Stimulated activated CD4-positive, alpha-beta T cell treated with anti-CD3 and anti-CD28 coated beads, Interleukin-12 subunit alpha, Interleukin-12 subunit beta, amount 100 ng/mL, for 4 hours (primary cell): ENCODE measurements around the gene DYRK1A.
"Not testable (repeated sequence)": the region's sequence is repeated elsewhere in the genome, so short reads cannot be mapped to it uniquely, and the experiment has no call there.

Experiments used
- DNase-seq: peaks from one replicate; pipeline ENCODE4 v3.0.0-alpha.2; 2020

The DYRK1A gene

DNA sequence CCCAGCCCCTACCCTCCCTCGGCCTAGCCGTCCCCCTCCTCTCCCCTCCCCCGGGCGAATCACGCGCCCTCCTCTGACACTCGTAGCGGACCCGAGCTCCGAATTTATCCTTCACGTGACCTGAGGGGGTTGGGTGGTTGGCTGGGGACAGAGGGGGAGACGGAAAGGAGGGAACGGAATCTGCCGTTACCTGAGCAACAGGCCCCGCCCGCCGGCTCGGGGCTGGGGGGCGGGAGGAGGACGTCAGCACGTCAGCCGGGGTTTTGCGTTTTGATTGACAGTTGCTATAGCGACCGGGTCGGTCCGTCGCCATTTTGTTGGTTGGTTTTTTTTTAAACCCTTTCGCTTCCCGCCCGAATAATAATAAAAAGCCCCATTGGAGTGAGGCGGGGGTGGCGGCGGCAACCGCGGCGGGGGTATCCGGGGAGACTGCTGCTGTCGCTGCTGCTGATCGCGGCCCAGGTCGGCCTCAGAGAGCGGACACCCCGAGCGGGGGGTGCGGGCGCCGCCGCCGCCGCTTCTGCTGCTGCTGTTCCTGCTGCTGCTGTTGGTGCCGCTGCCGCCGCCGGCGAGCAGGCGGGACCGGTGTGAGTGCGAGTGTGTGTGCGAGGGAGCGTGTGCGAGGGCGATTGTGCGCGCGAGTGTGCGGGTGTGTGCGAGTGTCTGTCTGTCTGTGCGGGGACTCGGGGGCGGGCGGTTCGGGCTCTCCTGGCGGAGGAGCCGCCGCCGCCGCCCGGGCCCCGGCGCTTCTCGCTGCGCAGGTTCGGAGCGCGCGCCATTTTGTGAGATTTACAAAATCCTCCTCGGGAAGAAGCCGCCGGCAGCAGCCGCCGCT is at the start of gene DYRK1A:
Gene DYRK1A (plus strand): TSS at position 292 of the 835 bp plus-strand sequence. CDS start 53,602 bp downstream, outside the sequence.
- DNase-seq = peak; percentile 97

DNA sequence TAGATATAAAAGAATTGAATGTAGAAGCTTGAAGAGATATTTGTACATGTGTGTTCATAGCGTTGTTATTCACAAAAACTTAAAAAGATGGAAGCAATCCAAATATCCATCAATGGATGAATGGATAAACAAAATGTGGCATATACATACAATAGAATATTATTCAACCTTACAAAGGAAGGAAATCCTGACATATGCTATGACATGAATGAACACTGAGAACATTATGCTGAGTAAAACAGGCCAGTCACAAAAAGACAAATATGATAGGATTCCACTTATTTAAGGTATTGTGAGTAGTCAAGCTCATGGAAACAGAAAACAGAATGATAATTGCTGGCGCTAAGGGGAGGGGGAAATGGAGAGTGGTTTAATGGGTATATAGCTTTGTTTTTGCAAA is 47.0 kb upstream of the DYRK1A start:
- no peak for DNase-seq

DNA sequence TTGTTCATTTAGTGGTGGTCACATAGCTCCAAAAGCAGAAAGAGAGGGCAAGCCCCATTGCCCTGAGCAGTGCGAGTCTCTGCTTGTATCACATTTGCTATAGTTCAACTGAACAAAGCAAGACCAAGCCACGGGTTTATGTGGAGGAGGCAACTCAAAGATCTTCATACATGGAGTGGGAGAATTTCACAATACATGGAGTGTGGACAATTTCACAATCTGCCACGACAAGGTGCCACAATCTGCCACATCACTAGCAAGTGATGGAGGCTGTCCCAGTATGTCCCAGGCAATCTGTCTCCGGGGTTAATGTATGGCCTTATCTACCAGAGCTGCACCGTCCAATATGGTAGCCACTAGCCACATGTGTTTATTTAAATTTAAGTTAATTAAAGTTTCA is 44.5 kb upstream of the DYRK1A start:
- DNase-seq = no peak

DNA sequence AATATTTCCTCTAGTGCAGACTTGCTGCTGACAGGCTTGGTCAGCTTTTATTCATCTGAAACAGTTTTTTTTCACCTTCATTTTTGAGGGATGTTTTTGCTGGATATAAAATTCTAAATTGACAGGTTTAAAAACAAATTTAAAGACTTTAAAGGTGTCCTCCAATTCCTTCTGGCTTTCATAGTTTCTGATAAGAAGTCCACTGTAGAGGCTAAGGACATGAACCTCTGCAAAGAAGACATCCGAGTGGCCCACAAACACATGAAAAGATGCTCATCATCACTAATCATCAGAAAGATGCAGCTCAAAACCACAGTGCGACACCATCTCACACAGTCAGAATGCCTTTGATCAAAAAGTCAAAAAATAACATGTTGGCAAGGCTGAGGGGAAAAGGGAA is 42.0 kb upstream of the DYRK1A start:
- no peak for DNase-seq

DNA sequence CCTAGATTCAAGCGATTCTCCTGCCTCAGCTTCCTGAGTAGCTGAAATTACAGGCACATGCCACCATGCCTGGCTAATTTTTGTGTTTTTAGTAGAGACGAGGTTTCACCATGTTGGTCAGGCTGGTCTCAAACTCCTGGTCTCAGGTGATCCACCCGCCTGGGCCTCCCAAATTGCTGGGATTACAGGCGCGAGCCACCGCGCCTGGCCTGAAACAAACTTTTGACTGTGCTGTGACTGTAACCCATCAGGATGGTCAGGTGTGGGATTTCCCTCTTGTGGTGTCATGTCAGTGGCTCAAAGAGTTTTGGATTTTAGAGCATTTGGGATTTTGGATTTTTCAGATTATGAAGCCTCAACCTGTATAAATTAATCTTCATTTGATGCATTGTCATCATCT is 38.4 kb upstream of the DYRK1A start:
- DNase-seq = not testable (repeated sequence)

DNA sequence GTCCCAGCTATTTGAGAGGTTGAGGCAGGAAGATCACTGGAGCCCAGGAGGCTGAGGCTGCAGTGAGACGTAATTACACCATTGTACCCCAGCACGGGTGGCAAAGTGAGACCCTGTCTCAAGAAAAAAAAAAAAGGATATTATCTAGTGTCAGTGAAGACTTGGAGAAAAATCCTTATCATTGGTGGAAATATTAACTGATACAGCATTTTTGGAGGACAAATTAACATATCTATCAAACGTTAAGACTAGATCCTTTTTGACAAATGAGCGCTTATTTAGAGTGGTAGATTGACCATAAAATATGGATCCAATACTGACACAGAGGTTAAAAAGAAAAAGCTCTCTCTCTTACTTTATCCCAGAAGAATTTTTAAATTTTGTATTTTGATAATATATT is 35.2 kb upstream of the DYRK1A start:
- DNase-seq = no peak

DNA sequence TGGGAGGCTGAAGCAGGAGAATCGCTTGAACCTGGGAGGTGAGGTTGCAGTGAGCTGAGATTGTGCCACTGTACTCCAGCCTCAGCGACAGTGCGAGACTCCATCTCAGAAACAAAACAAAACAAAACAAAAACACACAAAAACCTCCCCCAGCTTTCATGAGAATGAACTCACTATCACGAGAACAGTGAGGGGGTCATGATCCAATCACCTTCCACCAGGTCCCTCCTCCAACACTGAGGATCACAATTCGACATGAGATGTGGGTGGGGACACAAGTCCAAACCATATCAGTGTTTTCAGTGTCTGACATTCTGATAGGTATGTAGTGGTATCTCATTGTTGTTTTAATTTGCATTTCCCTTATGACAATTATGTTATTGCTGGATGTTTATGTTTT is 31.5 kb upstream of the DYRK1A start:
- no peak for DNase-seq

DNA sequence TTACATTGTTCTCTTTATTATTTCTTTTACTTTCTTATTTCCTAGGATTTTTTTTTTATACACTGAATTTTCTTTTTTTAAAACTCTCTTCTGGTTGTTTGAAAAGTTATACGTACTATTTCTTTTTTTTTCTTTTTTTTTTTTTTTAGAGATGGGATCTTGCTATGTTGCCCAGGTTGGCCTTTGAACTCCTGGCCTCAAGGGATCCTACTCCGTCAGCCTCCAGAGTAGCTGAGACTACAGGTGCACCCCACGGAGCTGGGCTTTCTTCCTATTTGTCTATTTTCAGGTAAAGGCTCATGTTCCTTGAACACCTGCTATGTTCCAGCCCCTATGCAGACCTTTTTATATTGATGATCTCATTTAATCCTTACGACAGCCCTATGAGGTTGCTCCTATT is 29.4 kb upstream of the DYRK1A start:
- no peak for DNase-seq

DNA sequence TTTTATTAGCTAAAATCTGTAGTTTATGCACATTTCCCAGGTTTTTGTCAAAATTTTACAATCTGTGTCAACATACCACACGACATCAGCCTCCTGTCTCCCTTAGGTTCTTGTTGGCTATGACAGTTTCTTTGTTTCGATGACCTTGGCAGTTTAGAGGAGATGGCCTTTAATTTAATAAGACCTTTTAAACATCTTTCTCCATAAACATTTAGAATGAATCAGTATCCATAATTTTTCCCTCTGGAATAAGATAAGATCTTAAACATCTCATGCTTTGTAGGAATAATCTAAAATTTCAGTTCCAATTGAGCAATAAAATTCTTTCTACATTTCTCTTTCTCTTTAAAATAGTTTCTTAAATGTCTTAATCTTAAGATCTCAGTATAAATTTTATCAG is 28.7 kb upstream of the DYRK1A start:
- DNase-seq = no peak

DNA sequence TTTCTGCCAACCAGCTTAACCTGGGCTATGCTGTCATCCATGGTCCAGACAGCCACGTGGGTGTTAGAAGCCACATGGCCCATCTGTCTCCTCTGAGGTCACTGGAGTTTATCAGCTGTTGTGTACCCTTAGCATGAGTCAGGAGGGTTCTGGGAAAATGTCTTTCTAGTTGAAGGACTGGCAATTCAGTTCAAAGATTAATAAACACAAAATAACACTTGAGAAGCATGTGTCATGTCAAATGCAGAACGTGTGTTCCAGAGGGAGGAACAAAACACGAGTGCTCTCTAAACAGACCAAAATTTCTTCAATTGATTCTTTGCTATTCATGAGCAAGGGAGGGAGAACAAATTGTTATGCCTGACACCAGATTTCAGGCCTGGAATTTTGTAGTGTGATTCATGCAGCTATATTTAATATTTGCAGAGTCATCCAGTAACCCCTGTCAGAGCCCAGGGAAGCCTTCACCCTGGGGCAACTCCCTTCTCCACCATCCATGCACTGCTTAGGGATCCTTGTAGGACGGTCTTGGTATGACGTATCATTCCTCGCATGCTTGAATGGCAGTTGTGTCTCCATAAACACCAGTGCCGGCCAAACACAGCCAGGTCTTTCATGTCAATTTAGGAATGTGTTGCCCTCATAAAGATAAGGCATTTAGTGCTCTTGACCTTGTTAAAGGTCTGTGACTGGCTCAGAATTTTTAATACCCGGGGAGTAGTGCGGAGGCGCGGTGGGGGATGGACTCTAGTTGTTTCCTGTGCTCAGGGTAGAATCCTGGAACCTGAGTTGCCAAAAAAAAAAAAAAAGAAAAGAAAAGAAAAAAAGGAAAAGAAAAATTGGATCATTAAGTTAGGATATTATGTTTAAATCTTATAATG is 27.7 kb upstream of the DYRK1A start:
- DNase-seq = no peak

DNA sequence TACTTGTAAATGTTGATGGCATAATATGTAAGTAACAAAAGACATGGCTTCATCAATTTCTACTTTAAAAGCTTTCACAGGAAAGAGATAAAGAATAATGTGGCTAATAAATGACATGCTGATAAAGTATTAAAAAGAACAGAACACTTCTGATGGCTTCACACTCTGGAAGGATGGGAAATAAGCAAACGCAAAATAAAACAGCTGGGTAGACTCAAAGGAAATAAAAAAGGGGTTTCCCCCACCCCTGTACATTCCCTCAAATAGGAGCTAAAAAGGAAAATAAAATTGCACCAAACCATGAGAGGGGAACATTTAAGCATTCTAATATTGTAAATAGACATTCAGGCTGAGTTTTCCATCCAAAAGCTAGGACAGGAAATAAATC is 27.0 kb upstream of the DYRK1A start:
- no peak for DNase-seq

DNA sequence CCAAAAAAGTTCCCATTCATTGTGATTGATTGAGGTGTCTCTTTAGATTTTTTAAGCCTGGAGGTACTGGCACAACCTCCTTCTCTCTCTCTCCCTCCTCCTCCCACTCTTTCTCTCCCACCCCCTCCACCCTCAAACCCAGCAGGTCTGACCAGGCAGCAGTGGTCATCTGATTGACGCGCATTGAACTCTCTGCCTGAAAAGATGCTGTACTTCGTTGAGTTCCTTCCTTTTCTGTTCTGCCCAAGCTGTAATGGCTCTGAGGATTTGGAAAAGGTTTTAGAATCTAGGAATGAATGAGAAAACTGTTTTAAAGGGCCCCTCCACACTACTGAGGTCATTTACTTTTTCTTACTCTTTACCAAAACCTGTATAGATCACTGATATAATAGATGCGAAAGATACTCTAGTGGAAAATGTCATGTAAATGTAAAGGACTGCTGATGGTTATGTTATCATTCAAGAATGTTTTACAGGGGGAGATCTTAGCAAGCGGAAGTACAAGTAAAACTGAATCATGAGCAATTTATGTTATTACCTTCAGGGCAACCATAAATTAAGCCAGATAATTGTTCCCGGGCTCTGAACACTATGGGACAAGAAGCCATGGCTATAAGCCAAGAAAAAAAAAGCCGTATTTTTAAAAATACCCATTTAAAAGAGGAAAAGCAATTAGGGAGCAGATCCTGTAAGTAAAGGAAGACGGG is 25.2 kb upstream of the DYRK1A start:
- DNase-seq = no peak

DNA sequence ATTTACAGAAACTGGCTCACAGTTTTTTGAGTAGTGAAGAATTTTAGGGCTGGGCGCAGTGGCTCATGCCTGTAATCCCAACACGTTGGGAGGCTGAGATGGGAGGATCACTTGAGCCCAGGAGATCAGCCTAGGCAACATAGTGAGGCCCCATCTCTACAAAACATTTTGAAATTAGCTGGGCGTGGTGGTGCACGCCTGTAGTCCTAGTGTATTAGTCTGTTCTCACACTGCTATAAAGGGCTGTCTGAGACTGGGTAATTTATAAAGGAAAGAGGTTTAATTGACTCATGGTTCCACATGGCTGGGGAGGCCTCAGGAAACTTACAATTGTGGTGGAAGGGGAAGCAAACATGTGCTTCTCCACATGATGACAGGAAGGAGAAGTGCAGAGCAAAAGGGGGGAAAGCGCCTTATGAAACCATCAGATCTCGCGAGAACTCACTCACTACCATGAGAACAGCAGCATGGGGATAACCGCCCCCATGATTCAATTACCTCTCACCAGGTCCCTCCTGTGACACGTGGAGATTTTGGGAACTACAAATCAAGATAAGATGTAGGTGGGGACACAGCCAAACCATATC is 24.4 kb upstream of the DYRK1A start:
- DNase-seq = no peak

DNA sequence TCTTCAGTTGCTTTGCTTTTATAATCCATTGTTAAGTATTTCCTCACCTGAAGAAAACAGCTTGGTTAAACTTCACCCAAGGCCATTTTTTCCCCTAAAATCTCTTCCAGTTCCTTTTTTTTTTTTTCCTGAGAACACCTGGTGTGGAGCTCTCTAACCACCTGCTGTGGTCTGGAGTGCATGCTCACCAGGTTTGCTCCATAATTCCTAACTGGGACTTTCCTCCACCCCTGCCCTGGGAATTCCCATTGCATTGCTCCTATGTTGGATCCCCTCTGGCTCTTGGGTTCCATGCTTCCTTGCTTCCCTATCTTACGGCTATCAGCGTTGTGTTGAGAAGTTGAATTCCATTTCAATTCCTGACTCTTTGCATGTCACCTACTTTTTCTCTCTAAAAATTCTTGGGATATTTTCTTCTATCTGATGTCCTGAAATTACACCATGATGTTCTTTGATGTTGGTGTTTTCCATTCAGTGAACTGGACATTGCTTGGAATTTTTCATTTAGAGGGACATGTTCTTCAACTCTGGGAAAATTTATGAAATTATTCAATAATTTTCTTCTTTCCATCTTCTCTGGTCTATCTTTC is 19.6 kb upstream of the DYRK1A start:
- DNase-seq = no peak

DNA sequence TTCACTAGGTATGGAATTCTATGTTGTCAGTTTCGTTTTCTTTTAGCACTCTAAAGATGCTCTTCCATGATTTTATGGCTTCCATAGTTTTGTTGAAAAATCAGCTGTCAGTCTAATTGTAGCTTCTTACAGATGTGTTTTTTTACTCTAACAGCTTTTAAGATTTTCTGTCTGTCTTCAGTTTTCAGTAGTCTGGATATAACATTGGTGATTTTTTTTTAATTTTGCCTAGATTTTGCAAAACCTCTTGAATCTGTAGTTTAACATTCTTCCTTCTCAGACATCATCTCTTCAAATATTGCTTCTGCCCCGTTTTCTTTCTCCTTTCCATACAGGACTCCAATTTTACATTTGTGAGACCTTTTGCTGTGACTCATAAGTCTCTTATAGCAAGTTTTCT is 17.9 kb upstream of the DYRK1A start:
- DNase-seq = no peak

DNA sequence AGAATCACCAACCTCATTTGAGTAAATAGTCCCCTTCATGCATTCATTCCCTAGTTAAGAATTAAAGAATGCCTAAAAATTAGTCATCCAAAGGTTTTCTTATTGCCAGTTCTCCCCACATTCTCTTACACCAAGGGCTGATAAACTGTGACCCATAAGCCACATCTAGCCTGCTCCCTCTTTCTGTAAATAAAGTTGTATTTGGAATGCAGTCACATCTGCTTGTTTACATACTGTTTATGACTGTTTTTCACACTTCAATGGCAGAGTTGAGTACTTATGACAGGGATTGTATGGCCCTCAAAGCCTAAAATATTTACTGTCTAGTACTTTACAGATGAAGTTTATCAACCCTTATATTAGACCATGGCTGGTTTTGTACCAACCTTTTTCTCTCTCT is 16.1 kb upstream of the DYRK1A start:
- no peak for DNase-seq

DNA sequence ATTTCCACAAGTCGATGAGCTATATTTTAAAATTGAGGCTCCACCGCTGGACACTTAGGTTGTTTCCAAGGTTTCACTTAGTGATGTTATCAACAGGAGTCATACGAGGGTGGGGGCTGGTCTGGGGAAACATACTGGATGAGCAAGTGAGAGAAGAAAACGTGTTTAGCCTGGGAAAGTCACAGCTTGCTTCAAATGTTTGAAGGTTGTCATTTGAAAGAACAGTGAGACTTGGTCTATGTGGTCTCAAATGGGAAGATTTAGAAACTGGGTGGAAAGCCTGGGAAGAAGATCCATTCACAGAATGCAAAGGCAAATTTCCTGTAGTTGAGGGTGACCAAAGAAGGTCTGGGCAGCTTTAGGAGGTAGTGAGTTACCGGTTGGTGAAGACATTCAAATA is 9.9 kb upstream of the DYRK1A start:
- DNase-seq = no peak

DNA sequence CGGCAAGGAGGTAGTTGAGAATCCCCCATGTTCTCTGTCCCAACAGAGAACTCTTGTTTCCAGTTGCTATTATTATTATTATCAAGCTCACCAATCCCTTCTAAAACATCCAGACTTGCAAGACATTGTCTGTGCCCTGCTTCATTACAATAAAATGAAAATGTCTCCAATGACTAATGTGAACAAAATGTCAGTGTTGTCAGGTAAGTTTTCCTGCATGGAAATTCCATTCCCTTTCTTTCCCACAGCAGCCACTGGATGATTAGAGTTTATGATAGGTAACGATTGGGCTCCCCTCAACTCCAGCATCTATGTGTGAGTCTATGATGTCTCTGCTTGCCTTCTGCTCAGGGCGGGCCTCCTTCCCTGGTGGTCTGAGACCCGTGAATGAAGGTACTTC is 8.9 kb upstream of the DYRK1A start:
- no peak for DNase-seq

DNA sequence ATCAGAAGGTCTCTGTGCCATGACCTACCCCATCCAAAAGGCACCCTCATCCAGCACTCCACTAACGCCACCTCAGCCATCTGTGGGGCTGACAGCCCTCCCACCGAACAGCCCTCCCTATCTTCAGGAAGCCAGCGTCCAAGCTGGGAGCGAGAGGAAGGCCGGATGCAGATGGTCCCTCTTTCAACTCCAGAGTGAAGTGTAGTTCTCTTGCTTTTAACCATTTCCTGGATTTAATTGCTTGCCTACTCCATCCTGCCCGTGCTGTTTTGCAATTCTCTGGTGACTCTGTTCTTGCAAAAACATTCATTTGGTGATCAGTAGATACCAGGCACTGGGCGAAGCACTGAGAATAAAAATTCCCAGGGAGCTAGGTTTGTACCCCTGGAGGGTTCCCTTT is 8.2 kb upstream of the DYRK1A start:
- DNase-seq = no peak

DNA sequence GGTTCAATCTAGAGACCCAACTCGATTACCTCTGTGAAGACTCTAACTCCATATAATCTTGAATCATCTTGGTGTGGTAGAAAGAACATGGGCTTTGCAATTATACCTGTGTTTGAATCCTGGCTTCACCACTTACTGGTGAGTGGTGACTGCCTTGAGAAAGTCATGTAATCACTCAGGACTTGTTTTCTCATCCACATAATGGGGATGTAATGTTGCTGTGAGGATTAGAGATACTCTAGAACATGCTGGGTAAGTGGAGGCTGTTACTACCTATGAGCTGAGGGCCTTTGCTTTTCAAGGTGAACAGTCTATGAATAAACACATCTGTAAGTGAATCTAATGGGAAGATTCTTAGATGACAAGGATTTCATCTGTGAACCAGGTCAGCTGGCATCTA is 2.6 kb upstream of the DYRK1A start:
- no peak for DNase-seq

DNA sequence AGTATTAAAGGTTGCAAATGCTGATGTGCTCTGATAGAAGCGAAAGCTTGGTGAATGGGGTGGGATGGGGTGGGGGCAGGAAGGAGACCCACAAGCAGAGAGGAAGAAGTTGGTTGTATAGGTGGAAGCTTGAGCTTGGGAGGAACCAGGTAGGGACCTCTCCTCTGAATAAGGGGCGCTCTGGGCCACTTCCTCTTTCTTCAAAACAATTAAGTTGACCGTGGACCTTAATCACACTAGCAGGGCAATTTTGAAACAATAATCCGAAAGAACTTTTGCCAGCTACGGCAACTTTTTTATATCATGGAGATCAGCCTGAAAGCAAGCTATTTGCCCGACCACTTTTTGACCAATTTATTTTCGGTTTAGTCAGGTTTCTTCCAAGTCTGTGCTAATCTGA is 1.9 kb upstream of the DYRK1A start:
- DNase-seq = no peak
